Measurements from ENCODE around the gene GADD45B.
A peak's percentile ranks its signal among the peaks of the same experiment; 100 is the strongest.
"Not testable (repeated sequence)": the region's sequence is repeated elsewhere in the genome, so short reads cannot be mapped to it uniquely, and the experiment has no call there.

Gene GADD45B

DNA sequence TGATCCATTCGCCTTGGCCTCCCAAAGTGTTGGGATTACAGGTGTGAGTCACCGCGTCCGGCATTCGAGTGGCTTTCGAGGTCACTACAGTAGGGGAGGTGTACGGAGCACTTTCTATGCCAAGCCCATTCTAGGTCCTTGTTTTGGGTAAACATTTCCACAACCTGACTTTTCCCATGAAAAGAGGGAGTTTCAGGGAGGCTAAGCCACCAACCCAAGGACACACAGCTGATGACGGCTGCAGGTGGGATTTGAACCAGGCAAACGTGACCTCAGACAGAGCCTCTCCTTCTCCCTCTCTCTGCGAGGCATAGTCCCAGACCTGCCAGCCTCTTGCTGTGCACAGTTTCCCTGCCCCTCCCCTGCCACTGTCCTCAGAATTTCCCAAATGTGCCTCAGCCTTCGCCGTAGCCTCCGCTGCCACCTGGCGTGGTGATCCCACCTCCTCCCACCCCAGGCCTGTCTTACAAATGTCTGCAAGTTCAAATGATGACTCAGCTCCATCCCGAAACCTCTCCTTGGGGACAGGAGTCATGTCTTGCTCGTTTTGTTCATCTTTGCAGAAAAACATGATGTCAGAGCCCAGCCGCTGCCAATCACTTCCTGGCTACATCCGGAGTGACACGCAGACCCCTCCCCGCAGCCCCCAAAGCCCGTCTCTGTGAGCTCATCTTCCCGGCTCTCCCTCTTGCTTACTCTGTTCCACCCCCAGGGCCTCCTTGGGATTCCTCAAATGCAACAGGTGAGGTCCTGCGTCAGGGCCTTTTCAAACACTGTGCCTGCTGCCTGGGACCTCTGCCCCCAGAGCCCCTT is 6.6 kb upstream of the GADD45B start:
- DNase-seq (ENCODE audit: low read depth), result peak; percentile 32

DNA sequence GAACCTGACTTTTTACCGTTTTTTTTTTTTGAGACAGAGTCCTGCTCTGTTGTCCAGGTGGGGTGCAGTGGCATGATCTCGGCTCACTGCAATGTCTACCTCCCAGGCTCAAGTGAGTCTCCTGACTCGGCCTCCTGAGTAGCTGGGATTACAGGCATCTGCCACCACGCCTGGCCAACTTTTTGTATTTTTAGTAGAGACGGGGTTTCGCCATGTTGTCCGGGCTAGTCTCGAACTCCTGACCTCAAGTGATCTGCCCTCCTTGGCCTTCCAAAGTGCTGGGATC is 6.1 kb upstream of the GADD45B start:
- DNase-seq (ENCODE audit: low read depth), result not testable (repeated sequence)

DNA sequence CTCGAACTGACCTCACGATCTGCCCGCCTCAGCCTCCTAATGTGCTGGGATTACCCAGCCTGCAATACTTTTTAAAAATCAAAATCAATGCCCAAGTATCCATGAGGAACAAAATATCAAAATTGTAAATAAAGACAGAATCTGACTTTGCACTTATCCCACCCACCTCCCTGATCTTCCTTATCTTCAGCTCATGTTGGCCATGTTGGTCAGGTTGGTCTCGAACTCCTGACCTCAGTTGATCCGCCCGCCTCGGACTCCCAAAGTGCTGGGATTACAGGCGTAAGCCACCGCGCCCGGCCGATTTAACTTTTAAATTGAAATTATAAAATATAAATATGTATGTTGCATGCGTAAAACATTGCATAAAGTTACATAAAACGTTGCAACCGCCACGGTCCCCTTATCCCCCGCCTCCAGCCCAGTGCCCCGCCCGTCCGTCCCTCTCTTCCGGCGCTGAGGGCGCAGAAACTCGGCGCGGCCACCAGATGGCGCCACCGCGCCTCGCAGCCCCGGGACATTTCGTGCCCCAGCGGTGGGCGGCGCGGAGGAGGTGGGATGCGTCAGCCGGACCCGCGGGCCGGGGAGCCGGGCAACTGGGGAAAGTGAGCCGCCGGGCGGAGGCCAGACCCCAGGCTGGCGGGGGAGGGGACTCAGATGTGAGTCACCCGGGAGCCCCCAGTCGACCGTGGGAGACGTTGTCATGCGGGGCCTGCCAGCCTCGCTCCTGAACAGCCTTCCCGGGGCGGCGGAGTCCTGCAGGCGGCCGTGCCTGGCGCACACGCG is 1.5 kb upstream of the GADD45B start:
- peak; percentile 84 for DNase-seq (ENCODE audit: low read depth)

DNA sequence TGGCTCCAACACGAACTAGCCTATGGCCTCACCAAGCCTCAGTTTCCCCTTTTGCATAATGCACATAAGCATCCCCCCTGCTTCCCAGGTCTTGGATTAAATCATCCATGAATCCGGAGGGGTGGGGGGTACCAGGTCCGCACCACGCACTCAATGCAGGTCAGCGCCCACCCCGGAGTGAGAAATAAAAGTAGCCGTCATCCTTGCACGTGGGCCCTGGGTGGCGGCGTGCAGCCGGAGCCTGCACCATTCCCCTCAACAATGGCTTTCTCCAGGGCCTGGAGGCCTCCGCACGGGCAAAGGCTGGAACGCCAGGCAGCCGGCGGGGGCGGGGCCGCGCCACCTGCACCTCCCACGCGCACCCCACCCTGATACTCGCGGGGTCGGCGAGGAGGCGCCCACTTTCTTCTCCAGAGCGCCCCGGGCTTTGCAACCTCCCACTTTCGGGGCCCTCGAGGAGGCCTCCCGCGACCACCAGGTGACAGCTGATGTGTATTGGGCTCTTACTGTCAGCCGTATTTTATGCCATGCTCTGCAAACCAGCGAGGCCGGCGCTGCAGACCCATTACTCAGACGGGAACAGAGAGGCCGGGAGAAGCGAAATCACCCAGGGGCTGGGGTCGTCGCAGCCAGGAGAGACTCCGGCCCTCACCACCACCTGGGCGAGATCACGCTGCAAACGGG is 767 bp upstream of the GADD45B start:
- DNase-seq (ENCODE audit: low read depth), result peak; percentile 60

DNA sequence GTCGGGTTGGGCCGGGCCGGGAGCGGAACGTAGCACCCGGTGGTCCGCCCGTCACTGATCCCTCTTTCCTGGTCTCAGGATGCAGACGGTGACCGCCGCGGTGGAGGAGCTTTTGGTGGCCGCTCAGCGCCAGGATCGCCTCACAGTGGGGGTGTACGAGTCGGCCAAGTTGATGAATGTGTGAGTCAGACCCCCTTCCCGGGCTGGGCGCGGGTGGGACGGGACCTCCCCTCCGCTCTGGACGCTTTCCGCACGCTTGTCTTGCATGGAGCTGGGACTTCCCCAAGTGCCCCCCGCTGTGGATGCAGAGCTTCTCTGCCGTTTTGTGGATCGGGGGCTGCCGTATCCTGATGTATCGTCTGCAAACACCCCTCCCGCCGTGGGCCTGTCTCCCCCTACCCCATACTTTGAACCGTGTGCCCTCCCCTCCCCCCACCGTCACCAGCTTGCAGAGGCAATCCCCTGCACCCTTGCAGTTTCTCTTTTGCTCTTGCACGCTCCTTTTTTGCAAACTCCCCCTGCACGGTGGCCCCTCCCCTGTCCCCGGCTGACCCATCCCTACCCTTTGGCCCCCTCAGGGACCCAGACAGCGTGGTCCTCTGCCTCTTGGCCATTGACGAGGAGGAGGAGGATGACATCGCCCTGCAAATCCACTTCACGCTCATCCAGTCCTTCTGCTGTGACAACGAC is 669 bp downstream of the GADD45B start:
- DNase-seq (ENCODE audit: low read depth), result peak; percentile 64

DNA sequence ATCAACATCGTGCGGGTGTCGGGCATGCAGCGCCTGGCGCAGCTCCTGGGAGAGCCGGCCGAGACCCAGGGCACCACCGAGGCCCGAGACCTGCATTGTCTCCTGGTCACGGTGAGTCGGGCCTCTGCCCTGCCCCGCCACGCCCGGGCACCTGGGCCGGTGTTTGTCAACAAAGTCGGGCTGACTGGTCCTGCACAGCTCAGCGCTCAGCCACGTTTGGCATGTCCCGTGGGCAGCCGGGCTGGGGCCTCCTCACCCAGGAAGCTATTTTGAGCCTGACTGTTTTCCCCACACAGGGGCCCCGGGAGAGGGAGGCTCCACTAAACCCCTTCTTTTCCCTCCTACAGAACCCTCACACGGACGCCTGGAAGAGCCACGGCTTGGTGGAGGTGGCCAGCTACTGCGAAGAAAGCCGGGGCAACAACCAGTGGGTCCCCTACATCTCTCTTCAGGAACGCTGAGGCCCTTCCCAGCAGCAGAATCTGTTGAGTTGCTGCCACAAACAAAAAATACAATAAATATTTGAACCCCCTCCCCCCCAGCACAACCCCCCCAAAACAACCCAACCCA is 1.3 kb downstream of the GADD45B start:
- DNase-seq (ENCODE audit: low read depth), result no peak

DNA sequence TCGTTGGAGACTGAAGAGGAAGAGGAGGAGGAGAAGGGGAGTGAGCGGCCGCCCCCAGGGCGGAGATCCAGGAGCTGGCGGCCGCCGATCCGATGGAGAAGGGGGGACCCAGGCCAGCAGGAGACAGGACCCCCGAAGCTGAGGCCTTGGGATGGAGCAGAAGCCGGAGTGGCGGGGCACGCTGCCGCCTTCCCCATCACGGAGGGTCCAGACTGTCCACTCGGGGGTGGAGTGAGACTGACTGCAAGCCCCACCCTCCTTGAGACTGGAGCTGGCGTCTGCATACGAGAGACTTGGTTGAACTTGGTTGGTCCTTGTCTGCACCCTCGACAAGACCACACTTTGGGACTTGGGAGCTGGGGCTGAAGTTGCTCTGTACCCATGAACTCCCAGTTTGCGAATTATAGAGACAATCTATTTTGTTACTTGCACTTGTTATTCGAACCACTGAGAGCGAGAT is 1.8 kb downstream of the GADD45B start:
- DNase-seq (ENCODE audit: low read depth), result no peak

DNA sequence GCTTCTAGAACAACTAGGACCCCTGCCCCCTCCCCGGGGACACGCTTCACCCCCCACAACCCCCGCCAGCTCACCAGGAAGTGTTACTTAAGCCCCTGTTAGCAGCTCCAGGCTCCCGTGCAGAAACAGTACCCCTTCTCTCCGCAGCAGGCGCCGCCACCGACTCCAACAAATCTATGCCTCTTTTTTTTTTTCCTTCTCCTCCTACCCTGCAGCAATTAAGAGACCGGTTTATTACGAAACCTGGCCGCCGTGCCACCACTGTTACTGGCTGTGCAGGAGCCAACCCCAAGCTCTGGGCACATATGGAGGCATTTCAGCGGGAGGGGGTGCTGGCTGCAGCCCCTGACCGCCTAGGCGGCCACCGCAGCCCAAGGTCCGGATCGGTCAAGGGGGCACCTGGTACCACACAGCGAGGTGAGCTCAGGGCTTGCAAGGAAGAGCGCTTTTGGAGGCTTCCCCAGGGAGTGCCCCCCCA is 2.4 kb downstream of the GADD45B start:
- no peak for DNase-seq (ENCODE audit: low read depth)

DNA sequence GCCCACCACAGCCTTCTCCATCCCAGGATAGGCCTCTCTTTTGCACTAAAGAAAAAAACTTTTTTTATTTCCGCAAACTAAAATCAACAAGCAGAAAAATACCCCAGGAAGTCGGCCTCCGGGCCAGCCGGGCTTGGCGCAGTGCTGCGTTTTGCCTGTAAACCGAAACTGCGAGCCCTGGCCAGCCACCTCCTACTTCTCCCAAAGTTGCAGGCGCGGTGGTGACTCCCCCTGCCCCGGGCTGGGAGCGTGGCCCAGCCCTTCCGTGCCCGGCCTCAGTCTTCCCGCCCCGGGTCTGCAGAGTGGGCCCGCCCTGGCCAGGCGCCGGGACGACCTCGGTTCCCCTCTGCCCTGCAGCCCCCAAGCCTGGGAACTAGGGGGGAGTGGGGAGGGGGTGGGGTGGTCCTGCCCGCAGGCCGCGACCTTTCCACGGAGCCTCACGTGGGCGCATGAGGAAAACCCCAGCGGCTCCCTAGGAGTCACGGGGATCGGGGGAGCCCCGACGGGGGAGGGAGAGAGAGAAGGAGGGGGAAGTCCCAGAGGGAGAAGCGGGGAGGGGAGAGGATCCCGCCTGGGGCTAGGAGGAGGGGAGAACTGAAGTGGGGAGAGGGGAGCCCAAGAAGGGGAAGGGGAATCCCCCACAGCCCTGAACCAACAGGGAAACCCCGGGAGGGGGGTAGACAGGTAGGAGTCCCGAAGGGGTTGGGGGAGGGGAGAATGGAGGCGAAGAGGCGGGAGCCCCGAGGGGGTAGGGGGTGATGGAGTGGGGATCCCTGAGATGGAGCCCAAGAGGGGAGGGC is 3.0 kb downstream of the GADD45B start:
- DNase-seq (ENCODE audit: low read depth), result no peak

DNA sequence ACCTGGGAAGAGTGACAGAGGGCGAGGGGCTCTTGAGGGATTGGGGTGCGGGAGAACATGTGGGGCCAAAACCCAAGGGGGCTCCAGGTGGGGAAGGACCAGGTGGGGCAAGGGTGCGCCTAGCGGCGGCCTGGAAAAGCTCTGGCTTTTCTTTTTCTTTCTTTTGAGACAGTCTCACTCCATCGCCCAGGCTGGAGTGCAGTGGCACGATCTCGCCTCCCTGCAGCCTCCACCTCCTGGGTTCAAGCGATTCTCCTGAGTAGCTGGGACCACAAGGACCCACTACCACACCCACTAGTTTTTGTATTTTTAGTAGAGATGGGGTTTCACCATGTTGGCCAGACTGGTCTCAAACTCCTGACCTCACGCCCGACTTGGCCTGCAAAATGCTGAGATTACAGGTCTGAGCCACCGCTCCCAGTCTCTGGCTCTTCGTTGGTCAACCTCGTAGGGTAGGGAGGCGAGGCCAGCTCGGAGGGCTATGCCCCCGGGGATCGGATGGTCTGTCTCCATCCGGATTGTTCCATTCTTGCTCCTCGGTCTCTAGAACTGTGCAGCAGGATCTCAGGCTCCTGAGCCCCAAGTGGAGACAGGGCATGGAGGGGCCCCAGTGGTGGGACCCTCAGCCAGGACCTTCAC is 3.7 kb downstream of the GADD45B start:
- no peak for DNase-seq (ENCODE audit: low read depth)

DNA sequence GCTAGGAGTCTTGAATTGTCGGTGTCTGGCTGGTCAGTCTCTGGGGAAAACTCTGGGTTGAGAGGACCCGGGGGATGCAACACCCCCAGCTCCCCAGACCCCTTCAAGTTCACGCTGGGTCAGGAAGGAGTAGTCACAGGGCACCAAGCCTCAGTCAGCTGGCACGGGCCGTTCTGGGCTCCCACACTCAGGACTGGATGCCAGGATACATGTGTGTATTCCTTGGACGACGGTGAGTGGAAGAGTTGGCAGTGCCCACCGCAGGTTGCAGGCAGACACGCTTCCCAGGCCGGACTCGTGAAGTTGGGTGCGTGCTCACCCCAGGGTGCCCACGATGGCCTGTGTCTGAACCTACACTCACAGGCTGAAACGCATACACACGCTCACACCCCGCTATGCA is 5.5 kb downstream of the GADD45B start:
- no peak for DNase-seq (ENCODE audit: low read depth)

DNA sequence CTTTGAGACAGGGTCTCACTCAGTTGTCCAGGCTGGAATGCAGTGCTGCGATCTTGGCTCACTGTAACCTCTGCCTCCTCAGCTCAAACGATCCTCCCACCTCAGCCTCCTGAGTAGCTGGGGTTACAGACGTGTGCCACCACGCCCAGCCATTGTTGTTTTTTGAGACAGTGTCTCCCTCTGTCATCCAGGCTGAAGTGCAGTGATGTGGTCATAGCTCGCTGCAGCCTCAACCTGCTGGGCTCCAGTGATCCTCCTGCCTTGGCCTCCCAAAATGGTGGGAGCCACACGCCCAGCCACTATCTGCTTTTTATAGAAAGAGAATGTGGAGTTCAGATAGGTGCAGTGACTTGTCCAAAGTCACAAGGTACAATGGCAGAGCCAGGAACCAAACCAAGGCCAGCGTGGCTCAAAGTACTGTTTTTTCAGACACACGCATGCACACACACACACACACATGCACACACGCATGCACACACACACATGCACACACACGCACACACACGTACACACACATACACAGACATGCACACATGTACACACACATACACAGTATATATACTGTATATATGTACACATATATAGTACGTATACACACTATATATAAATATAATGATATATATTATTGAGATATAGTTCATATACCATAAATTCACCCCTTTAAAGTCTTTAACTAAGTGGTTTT is 6.6 kb downstream of the GADD45B start:
- no peak for DNase-seq (ENCODE audit: low read depth)

DNA sequence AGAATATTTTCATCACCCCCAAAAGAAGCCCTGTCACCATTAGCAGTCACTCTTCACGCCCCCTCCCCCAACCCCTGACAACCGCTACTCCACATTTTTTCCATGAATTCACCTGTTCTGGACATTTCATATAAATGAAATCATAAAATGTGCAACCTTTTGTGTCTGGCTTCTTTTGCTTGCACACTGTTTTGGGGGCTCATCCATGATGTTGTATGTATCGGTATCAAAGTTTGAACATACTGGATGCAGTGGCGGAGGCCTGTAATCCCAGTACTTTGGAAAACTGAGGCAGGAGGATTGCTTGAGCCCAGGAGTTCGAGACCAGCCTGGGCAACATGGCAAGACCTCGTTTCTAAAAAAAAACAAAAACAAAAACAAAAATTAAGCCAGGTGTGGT is 7.2 kb downstream of the GADD45B start:
- DNase-seq (ENCODE audit: low read depth), result no peak

DNA sequence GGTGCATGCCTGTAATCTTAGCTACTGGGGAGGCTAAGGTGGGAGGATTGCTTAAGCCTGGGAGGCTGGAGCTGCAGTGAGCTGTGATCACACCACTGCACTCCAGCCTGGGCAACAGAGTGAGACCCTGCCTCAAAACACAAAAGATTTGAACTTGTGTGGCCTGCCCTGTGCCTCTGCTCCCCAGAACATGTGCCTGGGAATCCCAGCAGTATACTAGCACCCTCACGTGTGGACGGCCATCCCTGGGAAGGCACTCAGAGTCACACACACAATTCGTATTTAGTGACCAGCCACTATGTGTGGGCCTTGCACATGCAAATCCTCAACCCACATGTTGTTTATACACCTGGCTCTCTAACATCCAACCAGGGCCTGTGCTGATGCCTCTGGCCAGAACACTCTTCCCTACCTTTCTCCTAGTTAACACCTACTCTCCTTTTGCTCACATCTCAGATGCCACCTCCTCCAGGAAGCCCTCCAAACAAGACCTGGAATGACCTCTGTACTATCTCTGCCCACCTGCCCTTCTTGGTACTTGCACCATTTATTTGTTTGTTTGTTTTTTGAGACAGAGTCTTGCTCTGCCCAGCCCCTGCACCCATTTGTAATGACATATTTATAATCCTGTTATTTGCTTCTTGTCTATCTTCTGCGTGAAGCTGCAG is 7.7 kb downstream of the GADD45B start:
- no peak for DNase-seq (ENCODE audit: low read depth)

DNA sequence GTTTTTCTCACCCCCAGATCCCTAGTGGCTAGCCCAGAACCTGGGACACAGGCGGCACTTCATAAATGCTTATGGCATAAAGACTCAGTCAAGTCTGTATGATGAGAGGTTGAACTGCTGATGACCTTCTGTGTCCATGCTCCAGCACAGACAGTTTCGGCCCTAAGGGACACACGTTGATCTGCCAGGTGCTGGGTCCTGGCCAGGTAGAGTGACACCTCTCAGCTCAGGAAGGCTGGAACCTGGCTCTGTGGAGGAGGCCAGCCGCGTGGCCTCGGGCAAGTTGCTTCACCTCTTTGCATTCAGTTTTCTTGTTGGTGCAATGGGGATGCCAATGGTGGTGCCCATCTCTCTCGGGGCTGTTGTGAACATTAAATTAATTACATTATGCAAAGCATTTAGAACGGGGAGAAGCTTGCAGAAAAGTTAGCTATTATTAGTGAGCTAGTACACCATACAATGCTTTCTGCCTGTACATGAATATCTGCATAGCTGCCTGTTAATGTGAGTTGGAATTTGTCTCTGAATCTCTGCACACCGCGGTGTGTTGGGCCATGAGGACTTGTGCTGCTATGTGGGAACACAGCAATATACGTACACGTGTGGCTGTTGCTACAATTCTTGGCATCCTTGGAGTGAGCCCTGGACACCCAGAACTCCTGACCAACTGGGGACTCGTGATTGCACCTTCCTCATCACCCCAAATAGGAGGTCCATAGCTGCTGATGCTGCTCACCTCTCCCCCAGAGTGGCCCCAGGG is 8.4 kb downstream of the GADD45B start:
- DNase-seq (ENCODE audit: low read depth), result no peak

DNA sequence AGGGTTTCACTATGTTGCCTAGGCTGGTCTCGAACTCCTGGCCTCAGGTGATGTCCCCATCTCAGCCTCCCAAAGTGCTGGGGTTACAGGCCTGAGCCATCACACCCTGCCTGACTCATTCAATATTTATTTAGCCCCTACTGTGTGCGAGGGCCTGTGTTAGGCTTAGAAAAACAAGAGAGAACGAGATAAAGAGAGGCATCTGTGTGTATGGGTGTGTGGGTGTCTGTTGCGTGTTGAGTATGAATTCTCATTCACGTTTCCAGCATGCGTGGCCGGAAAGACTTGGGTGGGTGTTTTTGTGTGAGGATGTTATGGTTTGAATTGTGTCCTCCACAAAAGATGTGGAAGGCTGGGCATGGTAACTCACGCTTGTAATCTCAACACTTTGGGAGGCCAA is 9.5 kb downstream of the GADD45B start:
- no peak for DNase-seq (ENCODE audit: low read depth)

DNA sequence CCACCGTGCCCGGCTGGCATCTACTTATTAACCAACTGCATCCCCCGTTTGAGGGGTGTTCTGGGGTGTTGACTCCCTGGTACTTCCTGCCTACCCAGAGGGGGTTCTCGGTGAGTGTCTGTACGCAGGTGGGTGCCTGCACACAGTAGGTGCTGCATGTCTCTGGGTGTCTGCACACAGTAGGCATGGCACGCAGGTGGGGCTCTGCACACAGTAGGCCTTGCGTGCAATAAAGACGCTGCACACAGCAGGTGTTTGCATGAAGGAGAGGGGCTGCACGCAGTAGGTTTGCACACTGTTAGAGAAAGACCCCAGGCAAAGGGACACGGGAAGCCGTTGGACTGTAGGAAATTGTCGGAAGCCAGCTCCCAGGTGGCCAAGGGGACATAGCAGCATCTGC is 11.2 kb downstream of the GADD45B start:
- no peak for DNase-seq (ENCODE audit: low read depth)

DNA sequence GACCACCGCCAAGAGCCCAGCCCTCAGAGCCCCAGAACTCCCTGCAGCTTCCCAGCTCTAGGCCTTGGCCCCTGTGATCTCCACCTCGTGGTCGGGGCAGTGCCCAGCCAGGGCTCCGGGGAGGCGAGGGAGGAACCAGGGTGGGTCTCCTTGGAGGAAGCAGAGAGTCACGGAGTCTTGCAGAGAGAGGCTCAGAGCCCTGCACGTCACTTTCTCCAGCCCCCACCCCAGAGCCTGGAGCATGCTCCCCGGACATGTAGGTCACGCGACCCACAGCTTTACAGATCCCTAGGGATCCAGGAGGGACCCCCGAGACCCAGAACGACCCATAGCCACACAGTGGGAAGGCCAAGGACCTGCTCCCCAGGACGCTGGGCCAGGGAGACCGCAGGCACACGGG is 11.9 kb downstream of the GADD45B start:
- DNase-seq (ENCODE audit: low read depth), result no peak

Measured in activated T-cell treated with anti-CD3 and anti-CD28 coated beads for 24 hours (primary cell).